Liver (tissue), 3 donors: Measurements from ENCODE around the gene FLOT2.

ENCODE experiments used
- ATF3 ChIP-seq: IDR thresholded peaks from 2 replicates; pipeline ENCODE4 v1.6.1; 2016; ENCODE audit warnings: antibody characterized with exemption
- EGR1 ChIP-seq, 2 donors: IDR thresholded peaks; 2 replicates each; pipeline ENCODE4 v1.6.1; 2016 to 2018; ENCODE audit warnings: antibody characterized with exemption in 2 of 2, low read depth in 2 of 2
- FOXA2 ChIP-seq: IDR thresholded peaks from 2 replicates; pipeline ENCODE4 v1.6.1; 2016; ENCODE audit warnings: antibody characterized with exemption
- HNF4A ChIP-seq, 2 donors: conservative IDR thresholded peaks; 2 replicates each; pipeline ENCODE4 v1.6.1; 2016; ENCODE audit warnings: antibody characterized with exemption in 2 of 2, mild to moderate bottlenecking in 2 of 2
- HNF4G ChIP-seq: IDR thresholded peaks from 2 replicates; pipeline ENCODE4 v1.6.1; 2016; ENCODE audit warnings: antibody characterized with exemption
- JUND ChIP-seq, 2 donors: IDR thresholded peaks; 2 replicates each; pipeline ENCODE4 v1.6.1; 2016; ENCODE audit warnings: antibody characterized with exemption in 2 of 2
- RAD21 ChIP-seq, 2 donors: IDR thresholded peaks; 2 replicates each; pipeline ENCODE4 v1.6.1; 2016; ENCODE audit warnings: antibody characterized with exemption in 2 of 2, mild to moderate bottlenecking in 2 of 2
- REST ChIP-seq: IDR thresholded peaks from 2 replicates; pipeline ENCODE4 v1.6.1; 2016; ENCODE audit warnings: antibody characterized with exemption, mild to moderate bottlenecking
- SP1 ChIP-seq: IDR thresholded peaks from 2 replicates; pipeline ENCODE4 v1.6.1; 2018; ENCODE audit warnings: antibody characterized with exemption, mild to moderate bottlenecking
- TAF1 ChIP-seq: conservative IDR thresholded peaks from 2 replicates; pipeline ENCODE4 v1.6.1; 2016; ENCODE audit warnings: antibody characterized with exemption, mild to moderate bottlenecking
- YY1 ChIP-seq: IDR thresholded peaks from 2 replicates; pipeline ENCODE4 v1.6.1; 2016; ENCODE audit warnings: antibody characterized with exemption, mild to moderate bottlenecking
- ZBTB33 ChIP-seq: IDR thresholded peaks from 2 replicates; pipeline ENCODE4 v1.6.1; 2016; ENCODE audit warnings: antibody characterized with exemption
- TF ChIP-seq, protein P1 (sequence below): fragments of 150-350 bp; IDR thresholded peaks from 2 replicates; pipeline ENCODE4 v1.5.1; 2017; ENCODE audit warnings: improper control_type of control experiment, low read depth, low read length; ENCODE audit not compliant: missing input control
- TF ChIP-seq, protein P2 (sequence below): IDR thresholded peaks from 2 replicates; pipeline ENCODE4 v1.6.1; 2016; ENCODE audit warnings: antibody characterized with exemption
- donor health status: healthy.
- donor health status: healthy.

- TF ChIP-seq, protein P1, sequence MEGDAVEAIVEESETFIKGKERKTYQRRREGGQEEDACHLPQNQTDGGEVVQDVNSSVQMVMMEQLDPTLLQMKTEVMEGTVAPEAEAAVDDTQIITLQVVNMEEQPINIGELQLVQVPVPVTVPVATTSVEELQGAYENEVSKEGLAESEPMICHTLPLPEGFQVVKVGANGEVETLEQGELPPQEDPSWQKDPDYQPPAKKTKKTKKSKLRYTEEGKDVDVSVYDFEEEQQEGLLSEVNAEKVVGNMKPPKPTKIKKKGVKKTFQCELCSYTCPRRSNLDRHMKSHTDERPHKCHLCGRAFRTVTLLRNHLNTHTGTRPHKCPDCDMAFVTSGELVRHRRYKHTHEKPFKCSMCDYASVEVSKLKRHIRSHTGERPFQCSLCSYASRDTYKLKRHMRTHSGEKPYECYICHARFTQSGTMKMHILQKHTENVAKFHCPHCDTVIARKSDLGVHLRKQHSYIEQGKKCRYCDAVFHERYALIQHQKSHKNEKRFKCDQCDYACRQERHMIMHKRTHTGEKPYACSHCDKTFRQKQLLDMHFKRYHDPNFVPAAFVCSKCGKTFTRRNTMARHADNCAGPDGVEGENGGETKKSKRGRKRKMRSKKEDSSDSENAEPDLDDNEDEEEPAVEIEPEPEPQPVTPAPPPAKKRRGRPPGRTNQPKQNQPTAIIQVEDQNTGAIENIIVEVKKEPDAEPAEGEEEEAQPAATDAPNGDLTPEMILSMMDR, result no peak
- TF ChIP-seq RAD21 (IDR thresholded peaks at IDR 0.05) (no peak), SP1 (no peak), HNF4G (no peak), HNF4A (conservative IDR thresholded peaks at IDR 0.05) (no peak), TAF1 (no peak), REST (no peak), JUND (IDR thresholded peaks at IDR 0.05) (no peak), FOXA2 (no peak), ATF3 (no peak), YY1 (no peak), EGR1 (IDR thresholded peaks at IDR 0.05; ENCODE audit: low read depth in 2 of 2) (no peak), ZBTB33 (no peak)
- TF ChIP-seq, protein P2, sequence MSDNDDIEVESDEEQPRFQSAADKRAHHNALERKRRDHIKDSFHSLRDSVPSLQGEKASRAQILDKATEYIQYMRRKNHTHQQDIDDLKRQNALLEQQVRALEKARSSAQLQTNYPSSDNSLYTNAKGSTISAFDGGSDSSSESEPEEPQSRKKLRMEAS, result no peak
Measured at GRCh38 chr17:28920201-28920600, 22.7 kb upstream of the FLOT2 start.
